GM23248 (cell line): ENCODE data around the gene TUBB2B. TPM values are rescaled to one million over a fixed set of nuclear protein-coding genes. Genes with fewer than 3 reads are reported as not detected.
A peak's percentile ranks its signal among the peaks of the same experiment; 100 is the strongest.

Experiments
- DNase-seq: peaks from one replicate; pipeline ENCODE4 v3.0.0-alpha.2; 2015
- H2AFZ ChIP-seq: fragments of 200-600 bp; sonication (generic); 2 replicates; pipeline ENCODE4 v1.6.1; 2016; ENCODE audit warnings: antibody characterized with exemption
- H3F3A ChIP-seq: fragments of 200-600 bp; sonication (generic); 2 replicates; pipeline ENCODE4 v1.6.1; 2016; ENCODE audit warnings: mild to moderate bottlenecking, antibody characterized with exemption, mixed run types; ENCODE audit not compliant: insufficient read depth
- H3K27ac ChIP-seq: fragments of 200-600 bp; sonication (generic); 2 replicates; pipeline ENCODE4 v1.5.1; 2016; ENCODE audit warnings: mild to moderate bottlenecking
- H3K27me3 ChIP-seq: fragments of 200-600 bp; sonication (generic); replicated peaks from 2 replicates; pipeline ENCODE4 v1.6.1; 2016; ENCODE audit warnings: mild to moderate bottlenecking; ENCODE audit not compliant: insufficient read depth
- H3K36me3 ChIP-seq: fragments of 200-600 bp; sonication (generic); 2 replicates; pipeline ENCODE4 v1.6.1; 2016; ENCODE audit warnings: low read depth, mild to moderate bottlenecking
- H3K4me1 ChIP-seq: fragments of 200-600 bp; sonication (generic); 2 replicates; pipeline ENCODE4 v1.6.1; 2016; ENCODE audit warnings: mild to moderate bottlenecking; ENCODE audit not compliant: insufficient read depth
- H3K4me2 ChIP-seq: fragments of 200-600 bp; sonication (generic); one replicate; pipeline ENCODE4 v1.6.1; 2016; ENCODE audit warnings: mild to moderate bottlenecking; ENCODE audit not compliant: unreplicated experiment
- H3K4me3 ChIP-seq: fragments of 200-600 bp; sonication (generic); 2 replicates; pipeline ENCODE4 v1.5.1; 2016; ENCODE audit warnings: mild to moderate bottlenecking
- H3K79me2 ChIP-seq: fragments of 200-600 bp; sonication (generic); 2 replicates; pipeline ENCODE4 v1.6.1; 2016; ENCODE audit warnings: mild to moderate bottlenecking; ENCODE audit not compliant: insufficient read depth
- H3K9ac ChIP-seq: fragments of 200-600 bp; sonication (generic); 2 replicates; pipeline ENCODE4 v1.6.1; 2016; ENCODE audit warnings: mild to moderate bottlenecking
- H3K9me2 ChIP-seq: fragments of 200-600 bp; sonication (generic); 2 replicates; pipeline ENCODE4 v1.6.1; 2016; ENCODE audit warnings: mixed run types, mild to moderate bottlenecking, moderate library complexity; ENCODE audit not compliant: insufficient read depth
- H3K9me3 ChIP-seq: fragments of 200-600 bp; sonication (generic); one replicate; pipeline ENCODE4 v1.6.1; 2017; ENCODE audit warnings: low read depth
- H4K20me1 ChIP-seq: fragments of 200-600 bp; sonication (generic); 2 replicates; pipeline ENCODE4 v1.6.0; 2016; ENCODE audit not compliant: insufficient read depth
- EZH2 ChIP-seq: fragments of 200-600 bp; sonication (generic); IDR thresholded peaks from 2 replicates; pipeline ENCODE4 v1.6.1; 2018; ENCODE audit warnings: antibody characterized with exemption, mild to moderate bottlenecking; ENCODE audit not compliant: insufficient read depth, poor library complexity, severe bottlenecking
- EZH2phosphoT487 ChIP-seq: fragments of 200-600 bp; sonication (generic); IDR thresholded peaks from 2 replicates; pipeline ENCODE4 v1.6.1; 2018; ENCODE audit warnings: antibody characterized with exemption, moderate library complexity, mild to moderate bottlenecking, low read depth; ENCODE audit not compliant: insufficient read depth
- WGBS, 2 experiments: methylation state at CpG; one replicate each; pipeline ENCODE4 v1.1.6; 2015 to 2017; ENCODE audit warnings: low lambda C conversion rate in 2 of 2, low coverage in 1 of 2; ENCODE audit errors: missing lambda C conversion rate in 2 of 2; 5-methylcytosine and 5-hydroxymethylcytosine counted together
- in situ Hi-C: fragments of 300-500 bp; cut with MboI; formaldehyde crosslinking; loops from 2 replicates; pipeline ENCODE4 v1.15.0; 2020
- polyA plus RNA-seq: library from polyadenylated mRNA; unstranded; fragments of >200 nt; fragmentation: Nextera tagmentation; extraction: Ambion mirVana; gene quantifications from 2 replicates; pipeline ENCODE4 v1.2.1, GENCODE V29; 2016
- total RNA-seq: library from RNA; depleted of rRNA; stranded (reverse); fragments of >200 nt; shearing (Covaris generic); gene quantifications from 2 replicates; pipeline ENCODE4 v1.2.3, GENCODE V29; 2014; rRNA removed

The TUBB2B gene
- total and polyA plus RNA-seq, 2 experiments from 2014 or later = 8.5 to 9.0 TPM

DNA sequence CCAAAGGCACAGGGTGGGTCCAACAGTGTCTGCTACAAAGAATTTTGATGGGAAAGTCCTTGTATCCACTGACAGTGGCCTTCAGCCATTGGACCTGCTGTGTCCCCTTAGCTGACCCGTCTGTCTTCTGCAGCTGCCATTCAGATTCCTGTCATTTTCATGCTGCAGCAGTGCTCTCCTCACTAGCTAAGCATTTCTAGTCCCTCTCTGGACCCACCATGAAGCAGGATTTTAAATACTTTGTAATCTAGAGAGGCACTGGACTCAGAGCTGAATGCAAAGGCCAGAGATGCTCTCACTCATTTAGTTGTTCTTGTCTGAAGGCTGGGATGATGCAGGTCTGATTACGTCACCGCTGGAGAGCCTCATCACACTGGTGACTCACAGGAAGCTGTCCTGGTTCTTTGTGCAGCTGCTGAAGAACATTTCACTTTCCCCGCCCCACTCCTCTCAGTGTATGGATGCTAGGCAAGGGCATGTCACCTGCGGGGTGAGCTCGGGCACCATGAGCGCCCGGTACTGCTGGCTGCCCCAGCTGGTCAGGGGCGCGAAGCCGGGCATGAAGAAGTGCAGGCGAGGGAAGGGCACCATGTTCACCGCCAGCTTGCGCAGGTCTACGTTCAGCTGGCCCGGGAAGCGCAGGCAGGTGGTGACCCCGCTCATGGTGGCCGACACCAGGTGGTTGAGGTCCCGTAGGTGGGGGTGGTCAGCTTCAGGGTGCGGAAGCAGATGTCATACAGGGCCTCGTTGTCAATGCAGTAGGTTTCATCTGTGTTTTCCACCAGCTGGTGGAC is 50.7 kb downstream of the TUBB2B start:
- 84 to 85% methylated on average over 22 of the region's 22 CpGs for WGBS, 2 experiments
- DNase-seq = peak; percentile 94
- Histone ChIP-seq H3F3A (no peaks in the 10 kb centered on the region), H3K79me2 (no peaks in the 10 kb centered on the region), H3K27me3 (no peaks in the 10 kb centered on the region), H3K9ac (no peak overlapping the region), H3K4me3 (no peak overlapping the region), H4K20me1 (no peaks in the 10 kb centered on the region), H3K9me2 (no peaks in the 10 kb centered on the region), H3K36me3 (no peaks in the 10 kb centered on the region), H3K27ac (no peak overlapping the region), H2AFZ (no peak overlapping the region), H3K4me2 (no peak overlapping the region), H3K9me3 (no peaks in the 10 kb centered on the region), H3K4me1 (no peaks in the 10 kb centered on the region)
- in situ Hi-C loops = no loop called here
- TF ChIP-seq EZH2 (no peak), EZH2phosphoT487 (no peak)

DNA sequence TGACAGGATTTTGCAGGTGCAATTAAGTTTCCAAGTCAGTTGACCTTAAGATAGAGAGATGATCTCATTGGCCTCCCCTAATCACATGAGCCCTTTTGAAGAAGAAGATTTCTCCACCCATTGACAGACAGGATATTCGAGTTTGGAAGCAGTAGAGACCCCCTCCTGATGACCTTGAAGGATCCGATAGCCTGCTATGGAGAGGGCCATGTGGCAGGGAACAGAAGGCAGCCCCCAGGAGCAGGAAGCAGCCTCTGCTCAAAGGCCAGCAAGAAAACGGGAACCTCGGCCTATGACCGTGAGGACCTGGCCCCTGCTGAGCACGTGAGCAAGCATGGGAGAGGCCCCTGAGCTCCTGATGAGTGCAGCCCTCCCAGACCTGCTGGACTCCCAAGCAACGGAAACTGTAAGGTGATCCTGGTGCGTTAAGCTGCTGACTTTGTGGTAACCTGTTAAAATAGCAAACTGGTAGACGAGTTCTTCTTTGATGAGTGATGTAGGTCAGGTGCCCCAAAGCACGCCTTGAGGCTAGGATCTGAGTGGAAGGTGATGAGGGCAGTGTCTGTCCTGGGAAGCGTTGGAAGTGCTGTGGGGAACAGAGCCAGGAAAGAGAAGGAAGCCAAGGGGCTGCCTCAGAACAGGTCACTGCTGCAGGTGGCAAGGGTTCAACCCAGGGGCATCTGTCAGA is 51.6 kb downstream of the TUBB2B start:
- no peak overlapping the region for H2AFZ ChIP-seq
- DNase-seq = no peak
- no peaks in the 10 kb centered on the region for H4K20me1 ChIP-seq
- H3F3A ChIP-seq = no peaks in the 10 kb centered on the region
- no peaks in the 10 kb centered on the region for H3K27me3 ChIP-seq
- H3K9me2 ChIP-seq = no peaks in the 10 kb centered on the region
- H3K79me2 ChIP-seq = no peaks in the 10 kb centered on the region
- H3K4me3 ChIP-seq = no peak overlapping the region
- no peak overlapping the region for H3K4me2 ChIP-seq
- in situ Hi-C loops = no loop called here
- H3K9ac ChIP-seq = no peak overlapping the region
- no peak overlapping the region for H3K27ac ChIP-seq
- H3K4me1 ChIP-seq = no peaks in the 10 kb centered on the region
- no peaks in the 10 kb centered on the region for H3K36me3 ChIP-seq
- no peaks in the 10 kb centered on the region for H3K9me3 ChIP-seq
- TF ChIP-seq EZH2phosphoT487 (no peak), EZH2 (no peak)
- 70 to 80% methylated on average over 11 of the region's 11 CpGs for WGBS, 2 experiments

Other genes with a start within 250 kb of the TUBB2B start
- 26.2 and 29.6 TPM in 2 replicates for gene NQO2, start 227.8 kb downstream of the TUBB2B start, total RNA-seq
- gene NQO2, start 227.8 kb downstream of the TUBB2B start, polyA plus RNA-seq = 61.0 and 64.2 TPM in 2 replicates
- 23.3 and 26.2 TPM in 2 replicates for gene RIPK1, start 159.2 kb downstream of the TUBB2B start, total RNA-seq
- 15.3 and 16.1 TPM in 2 replicates for gene RIPK1, start 159.2 kb downstream of the TUBB2B start, polyA plus RNA-seq
- gene BPHL, start 108.9 kb downstream of the TUBB2B start, total RNA-seq = 8.0 and 8.5 TPM in 2 replicates
- gene BPHL, start 108.9 kb downstream of the TUBB2B start, polyA plus RNA-seq = 20.2 and 21.0 TPM in 2 replicates
- 163 and 190 TPM in 2 replicates for gene TUBB2A, start 70.1 kb downstream of the TUBB2B start, total RNA-seq
- gene TUBB2A, start 70.1 kb downstream of the TUBB2B start, polyA plus RNA-seq = 190 and 195 TPM in 2 replicates
- 20.0 and 24.5 TPM in 2 replicates for gene PSMG4, start 31.3 kb upstream of the TUBB2B start, total RNA-seq
- gene PSMG4, start 31.3 kb upstream of the TUBB2B start, polyA plus RNA-seq = 46.9 and 47.1 TPM in 2 replicates
- 7.3 and 9.5 TPM in 2 replicates for gene SLC22A23, start 229.4 kb upstream of the TUBB2B start, total RNA-seq
- gene SLC22A23, start 229.4 kb upstream of the TUBB2B start, polyA plus RNA-seq = 2.4 TPM in 2 replicates